Measurements from ENCODE around the gene SUGCT.

DNA sequence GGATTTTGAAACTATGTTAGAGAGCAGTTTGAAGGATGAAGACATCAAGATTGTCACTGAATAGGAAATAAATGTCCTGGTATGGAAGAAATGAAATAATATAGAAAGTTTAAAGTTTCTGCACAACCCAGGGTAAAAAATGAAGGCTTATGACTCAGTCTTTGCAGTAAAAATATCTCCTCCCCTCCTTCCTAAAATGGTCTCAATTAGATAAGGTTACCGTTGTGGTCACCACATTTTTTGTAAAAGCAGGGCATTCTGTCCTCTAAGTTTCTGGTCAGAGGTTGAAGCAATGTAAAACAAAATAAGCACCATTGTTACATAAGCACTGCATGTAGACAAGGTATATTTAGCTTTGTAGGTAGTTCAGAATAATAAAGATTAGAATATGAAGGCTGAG lies 403.5 kb downstream of the SUGCT start:
- TF ChIP-seq, protein P1, sequence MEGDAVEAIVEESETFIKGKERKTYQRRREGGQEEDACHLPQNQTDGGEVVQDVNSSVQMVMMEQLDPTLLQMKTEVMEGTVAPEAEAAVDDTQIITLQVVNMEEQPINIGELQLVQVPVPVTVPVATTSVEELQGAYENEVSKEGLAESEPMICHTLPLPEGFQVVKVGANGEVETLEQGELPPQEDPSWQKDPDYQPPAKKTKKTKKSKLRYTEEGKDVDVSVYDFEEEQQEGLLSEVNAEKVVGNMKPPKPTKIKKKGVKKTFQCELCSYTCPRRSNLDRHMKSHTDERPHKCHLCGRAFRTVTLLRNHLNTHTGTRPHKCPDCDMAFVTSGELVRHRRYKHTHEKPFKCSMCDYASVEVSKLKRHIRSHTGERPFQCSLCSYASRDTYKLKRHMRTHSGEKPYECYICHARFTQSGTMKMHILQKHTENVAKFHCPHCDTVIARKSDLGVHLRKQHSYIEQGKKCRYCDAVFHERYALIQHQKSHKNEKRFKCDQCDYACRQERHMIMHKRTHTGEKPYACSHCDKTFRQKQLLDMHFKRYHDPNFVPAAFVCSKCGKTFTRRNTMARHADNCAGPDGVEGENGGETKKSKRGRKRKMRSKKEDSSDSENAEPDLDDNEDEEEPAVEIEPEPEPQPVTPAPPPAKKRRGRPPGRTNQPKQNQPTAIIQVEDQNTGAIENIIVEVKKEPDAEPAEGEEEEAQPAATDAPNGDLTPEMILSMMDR (IDR thresholded peaks at IDR 0.05), result no peak
- TF ChIP-seq POLR2AphosphoS5 (IDR thresholded peaks at IDR 0.05) (no peak), EP300 (IDR thresholded peaks at IDR 0.05) (no peak)
